Measurements from ENCODE around the gene ORC3. TPM values are rescaled to one million over a fixed set of nuclear protein-coding genes. Genes with fewer than 3 reads are reported as not detected.

ORC3 gene
- total and polyA plus RNA-seq, 4 experiments from 2014 or later, result 30.4 to 41.9 (median 34.2) TPM

- Histone ChIP-seq H3K27me3 (ENCODE audit: insufficient read depth, low read length) (no peaks in the 10 kb centered on the region), H3K27ac (ENCODE audit: low read depth, low read length) (no peak overlapping the region), H3K4me3 (ENCODE audit: low read length in 2 of 2) (no peak overlapping the region), H3K36me3 (ENCODE audit: insufficient read depth, low read length) (peaks cover 4% of the 10 kb centered on the region), H3K9me3 (ENCODE audit: control insufficient read depth in 1 of 2, low read length in 2 of 2) (no peaks in the 10 kb centered on the region), H3K4me1 (ENCODE audit: insufficient read depth, low read length) (peaks cover 11% of the 10 kb centered on the region)
- peaks cover 8 to 19% (median 13%) of the 10 kb centered on the region in 4 donors for H3K4me1 Mint-ChIP-seq
- no peaks in the 10 kb centered on the region for H3K9me3 Mint-ChIP-seq
- no peak overlapping the region for H3K27ac Mint-ChIP-seq
- CTCF ChIA-PET (ENCODE audit: partially characterized antibody), result interaction anchor here (0.7 to 1.5 kb wide), 3 partner anchors 13 to 38 kb away, joined by 3 to 4 read pairs (median 3); no protein-coding TSS in a partner anchor
- POLR2A ChIA-PET (ENCODE audit: partially characterized antibody), result interaction anchor here (1.6 kb wide), 1 partner anchor 59 kb away, joined by 3 read pairs; no protein-coding TSS in a partner anchor
- intact Hi-C loops (cut with micrococcal nuclease), result no loop called here
- peaks cover 31% of the 10 kb centered on the region in 2 donors for H3K36me3 Mint-ChIP-seq
- no peak overlapping the region for H3K4me3 Mint-ChIP-seq
- no peak for DNase-seq
- H3K27me3 Mint-ChIP-seq, result no peaks in the 10 kb centered on the region
Measured at GRCh38 chr6:87641065-87641692, 51.2 kb downstream of the ORC3 start.

- Mint-ChIP-seq H3K36me3 (peaks cover 17 to 19% of the 10 kb centered on the region in 2 donors), H3K27ac (peak overlapping the region; percentile 55 to 97 (median 88)), H3K9me3 (no peaks in the 10 kb centered on the region), H3K4me1 (peaks cover 11 to 25% (median 18%) of the 10 kb centered on the region in 4 donors), H3K4me3 (peak overlapping the region; percentile 80 to 96 (median 87)), H3K27me3 (no peaks in the 10 kb centered on the region)
- CTCF ChIA-PET (ENCODE audit: partially characterized antibody), result interaction anchor here (1.1 kb wide), 1 partner anchor 187 kb away, joined by 3 read pairs; no protein-coding TSS in a partner anchor
- peak overlapping the region in 1 of 2 donors; percentile 7 for H3K4me3 ChIP-seq (ENCODE audit: low read length in 2 of 2)
- H3K27me3 ChIP-seq (ENCODE audit: insufficient read depth, low read length), result no peaks in the 10 kb centered on the region
- peak in 3 of 5 donors; percentile 10 to 34 (median 25) for DNase-seq
- no peaks in the 10 kb centered on the region for H3K9me3 ChIP-seq (ENCODE audit: control insufficient read depth in 1 of 2, low read length in 2 of 2)
- POLR2A ChIA-PET (ENCODE audit: partially characterized antibody), result interaction anchor here (0.6 to 1.2 kb wide), 3 partner anchors 11 to 66 kb away, joined by 3 to 5 read pairs (median 3); partner anchors contain the start of gene AKIRIN2
- H3K36me3 ChIP-seq (ENCODE audit: insufficient read depth, low read length), result no peaks in the 10 kb centered on the region
- H3K4me1 ChIP-seq (ENCODE audit: insufficient read depth, low read length), result peaks cover 11% of the 10 kb centered on the region
- H3K27ac ChIP-seq (ENCODE audit: low read depth, low read length), result peak overlapping the region; percentile 47
- intact Hi-C loops (cut with micrococcal nuclease), result no loop called here
Measured at GRCh38 chr6:87645080-87645479, 55.1 kb downstream of the ORC3 start.

GRCh38 chr6:87653074-87653962, 63.4 kb downstream of the ORC3 start:
- Histone ChIP-seq H3K9me3 (ENCODE audit: control insufficient read depth in 1 of 2, low read length in 2 of 2) (no peaks in the 10 kb centered on the region), H3K36me3 (ENCODE audit: insufficient read depth, low read length) (no peaks in the 10 kb centered on the region), H3K27me3 (ENCODE audit: insufficient read depth, low read length) (no peaks in the 10 kb centered on the region), H3K27ac (ENCODE audit: low read depth, low read length) (no peak overlapping the region), H3K4me3 (ENCODE audit: low read length in 2 of 2) (no peak overlapping the region), H3K4me1 (ENCODE audit: insufficient read depth, low read length) (peaks cover 34% of the 10 kb centered on the region)
- intact Hi-C loops (cut with micrococcal nuclease), result no loop called here
- Mint-ChIP-seq H3K4me3 (peak overlapping the region in 3 of 8 donors; percentile 1 to 23 (median 15)), H3K9me3 (peaks cover 0 to 3% (median 0%) of the 10 kb centered on the region in 8 donors), H3K36me3 (peaks cover 24 to 55% of the 10 kb centered on the region in 2 donors), H3K27ac (peak overlapping the region; percentile 26 to 83 (median 66)), H3K4me1 (peaks cover 14 to 47% (median 35%) of the 10 kb centered on the region in 4 donors), H3K27me3 (no peaks in the 10 kb centered on the region)
- POLR2A ChIA-PET (ENCODE audit: partially characterized antibody), result interaction anchor here (0.6 to 1.2 kb wide), 4 partner anchors 17 to 108 kb away, joined by 3 read pairs; no protein-coding TSS in a partner anchor
- CTCF ChIA-PET (ENCODE audit: partially characterized antibody), result interaction anchor here (0.7 to 1.3 kb wide), 2 partner anchors 12 to 31 kb away, joined by 3 read pairs; no protein-coding TSS in a partner anchor
- DNase-seq, result peak in 4 of 5 donors; percentile 8 to 38 (median 14)

GRCh38 chr6:87654122-87654521, 64.2 kb downstream of the ORC3 start:
- H3K27ac Mint-ChIP-seq, result peak overlapping the region in 5 of 7 donors; percentile 3 to 78 (median 29)
- H3K36me3 Mint-ChIP-seq, result peaks cover 24 to 57% of the 10 kb centered on the region in 2 donors
- Histone ChIP-seq H3K27ac (ENCODE audit: low read depth, low read length) (no peak overlapping the region), H3K36me3 (ENCODE audit: insufficient read depth, low read length) (no peaks in the 10 kb centered on the region), H3K4me1 (ENCODE audit: insufficient read depth, low read length) (peaks cover 34% of the 10 kb centered on the region), H3K9me3 (ENCODE audit: control insufficient read depth in 1 of 2, low read length in 2 of 2) (no peaks in the 10 kb centered on the region), H3K4me3 (ENCODE audit: low read length in 2 of 2) (no peak overlapping the region), H3K27me3 (ENCODE audit: insufficient read depth, low read length) (no peaks in the 10 kb centered on the region)
- intact Hi-C loops (cut with micrococcal nuclease), result no loop called here
- CTCF ChIA-PET (ENCODE audit: partially characterized antibody), result interaction anchor here (0.7 to 1.3 kb wide), 3 partner anchors 12 to 30 kb away, joined by 3 read pairs; no protein-coding TSS in a partner anchor
- H3K9me3 Mint-ChIP-seq, result peaks cover 0 to 3% (median 0%) of the 10 kb centered on the region in 8 donors
- POLR2A ChIA-PET (ENCODE audit: partially characterized antibody), result interaction anchor here (0.6 to 1.2 kb wide), 2 partner anchors 65 to 109 kb away, joined by 3 read pairs; no protein-coding TSS in a partner anchor
- peaks cover 14 to 47% (median 35%) of the 10 kb centered on the region in 4 donors for H3K4me1 Mint-ChIP-seq
- no peaks in the 10 kb centered on the region for H3K27me3 Mint-ChIP-seq
- no peak overlapping the region for H3K4me3 Mint-ChIP-seq
- no peak for DNase-seq

GRCh38 chr6:87654875-87655454, 65.0 kb downstream of the ORC3 start:
- CTCF ChIA-PET (ENCODE audit: partially characterized antibody), result interaction anchor here (0.6 to 0.7 kb wide), 2 partner anchors 22 to 178 kb away, joined by 3 read pairs; no protein-coding TSS in a partner anchor
- intact Hi-C loops (cut with micrococcal nuclease), result loop anchor here (5.0 kb wide), 1 partner anchor 47 kb away; the partner anchor contains the start of gene AKIRIN2
- Histone ChIP-seq H3K27me3 (ENCODE audit: insufficient read depth, low read length) (no peaks in the 10 kb centered on the region), H3K27ac (ENCODE audit: low read depth, low read length) (no peak overlapping the region), H3K9me3 (ENCODE audit: control insufficient read depth in 1 of 2, low read length in 2 of 2) (no peaks in the 10 kb centered on the region), H3K4me3 (ENCODE audit: low read length in 2 of 2) (no peak overlapping the region), H3K36me3 (ENCODE audit: insufficient read depth, low read length) (no peaks in the 10 kb centered on the region), H3K4me1 (ENCODE audit: insufficient read depth, low read length) (peaks cover 34% of the 10 kb centered on the region)
- Mint-ChIP-seq H3K9me3 (peaks cover 0 to 3% (median 0%) of the 10 kb centered on the region in 8 donors), H3K4me1 (peaks cover 14 to 47% (median 35%) of the 10 kb centered on the region in 4 donors), H3K27me3 (no peaks in the 10 kb centered on the region), H3K4me3 (peak overlapping the region in 1 of 8 donors; percentile 31), H3K27ac (peak overlapping the region in 3 of 7 donors; percentile 3 to 22 (median 8)), H3K36me3 (peaks cover 27 to 58% of the 10 kb centered on the region in 2 donors)
- DNase-seq, result no peak
- POLR2A ChIA-PET (ENCODE audit: partially characterized antibody), result no interaction called here

- no peak overlapping the region for H3K4me3 Mint-ChIP-seq
- intact Hi-C loops (cut with micrococcal nuclease), result loop anchor here (5.0 kb wide), 1 partner anchor 46 kb away; the partner anchor contains the start of gene AKIRIN2
- CTCF ChIA-PET (ENCODE audit: partially characterized antibody), result interaction anchor here (0.6 to 1.1 kb wide), 2 partner anchors 14 to 21 kb away, joined by 3 read pairs; no protein-coding TSS in a partner anchor
- Histone ChIP-seq H3K27ac (ENCODE audit: low read depth, low read length) (no peak overlapping the region), H3K4me1 (ENCODE audit: insufficient read depth, low read length) (peaks cover 34% of the 10 kb centered on the region), H3K27me3 (ENCODE audit: insufficient read depth, low read length) (no peaks in the 10 kb centered on the region), H3K9me3 (ENCODE audit: control insufficient read depth in 1 of 2, low read length in 2 of 2) (no peaks in the 10 kb centered on the region), H3K4me3 (ENCODE audit: low read length in 2 of 2) (no peak overlapping the region), H3K36me3 (ENCODE audit: insufficient read depth, low read length) (no peaks in the 10 kb centered on the region)
- POLR2A ChIA-PET (ENCODE audit: partially characterized antibody), result interaction anchor here (1.0 to 1.8 kb wide), 4 partner anchors 11 to 43 kb away, joined by 3 to 4 read pairs (median 3); no protein-coding TSS in a partner anchor
- H3K9me3 Mint-ChIP-seq, result peaks cover 0 to 3% (median 0%) of the 10 kb centered on the region in 8 donors
- DNase-seq, result no peak
- peaks cover 14 to 47% (median 35%) of the 10 kb centered on the region in 4 donors for H3K4me1 Mint-ChIP-seq
- no peak overlapping the region for H3K27ac Mint-ChIP-seq
- peaks cover 35 to 62% of the 10 kb centered on the region in 2 donors for H3K36me3 Mint-ChIP-seq
- no peaks in the 10 kb centered on the region for H3K27me3 Mint-ChIP-seq
Measured at GRCh38 chr6:87655824-87656223, 65.9 kb downstream of the ORC3 start.

Data from CD4-positive, alpha-beta memory T cell (primary cell).